ENCODE measurements around the gene SLC25A17.
"Not testable (repeated sequence)": the region's sequence is repeated elsewhere in the genome, so short reads cannot be mapped to it uniquely, and the experiment has no call there.

The SLC25A17 gene

DNA sequence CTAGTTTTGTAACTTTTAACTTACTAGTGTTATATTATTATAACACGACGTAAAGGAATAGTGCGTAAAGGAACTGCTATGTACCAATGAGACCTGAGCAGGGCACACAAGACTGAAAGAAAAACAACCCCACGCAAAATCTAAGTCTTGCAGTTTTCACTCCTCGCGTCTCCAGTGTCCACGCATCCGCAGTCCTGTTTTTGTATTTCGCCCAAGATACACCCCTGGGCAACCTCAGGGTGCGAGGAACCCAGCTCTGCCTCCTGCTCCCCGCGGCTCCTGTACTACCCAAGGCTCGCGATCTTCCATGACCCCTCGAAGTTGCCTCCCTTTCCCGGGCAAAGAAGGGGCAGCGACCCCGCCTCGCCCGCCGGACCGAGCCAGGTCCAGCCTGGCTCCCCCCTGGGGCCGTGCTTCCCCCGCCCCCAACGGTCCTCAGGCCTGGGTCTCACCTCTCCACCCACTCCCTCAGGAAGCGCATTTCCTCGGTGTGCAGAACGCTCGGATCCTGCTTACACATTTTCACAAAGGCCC, 36.9 kb upstream of the SLC25A17 start:
- H3K27ac ChIP-seq = peak overlapping the region; percentile 99
- H3K36me3 ChIP-seq (ENCODE audit: insufficient read depth, low read length) = peaks cover 26% of the 10 kb centered on the region
- TF ChIP-seq FOXP2 (optimal IDR thresholded peaks at IDR 0.05; ENCODE audit: control extremely low read depth, extremely low read length, insufficient read depth) = no peak
- peak; percentile 27; the same call in 1 of the 2 replicates for TF ChIP-seq POLR2AphosphoS5 (IDR thresholded peaks at IDR 0.05; ENCODE audit: borderline replicate concordance, low read depth, low read length)
- H3K9me3 ChIP-seq (ENCODE audit: low read depth, low read length) = no peaks in the 10 kb centered on the region
- H3K4me3 ChIP-seq = peak overlapping the region; percentile 92
- peak overlapping the region; percentile 96 for H3K9ac ChIP-seq (ENCODE audit: insufficient read length)
- DNase-seq (ENCODE audit: low read depth, low spot score) = no peak

DNA sequence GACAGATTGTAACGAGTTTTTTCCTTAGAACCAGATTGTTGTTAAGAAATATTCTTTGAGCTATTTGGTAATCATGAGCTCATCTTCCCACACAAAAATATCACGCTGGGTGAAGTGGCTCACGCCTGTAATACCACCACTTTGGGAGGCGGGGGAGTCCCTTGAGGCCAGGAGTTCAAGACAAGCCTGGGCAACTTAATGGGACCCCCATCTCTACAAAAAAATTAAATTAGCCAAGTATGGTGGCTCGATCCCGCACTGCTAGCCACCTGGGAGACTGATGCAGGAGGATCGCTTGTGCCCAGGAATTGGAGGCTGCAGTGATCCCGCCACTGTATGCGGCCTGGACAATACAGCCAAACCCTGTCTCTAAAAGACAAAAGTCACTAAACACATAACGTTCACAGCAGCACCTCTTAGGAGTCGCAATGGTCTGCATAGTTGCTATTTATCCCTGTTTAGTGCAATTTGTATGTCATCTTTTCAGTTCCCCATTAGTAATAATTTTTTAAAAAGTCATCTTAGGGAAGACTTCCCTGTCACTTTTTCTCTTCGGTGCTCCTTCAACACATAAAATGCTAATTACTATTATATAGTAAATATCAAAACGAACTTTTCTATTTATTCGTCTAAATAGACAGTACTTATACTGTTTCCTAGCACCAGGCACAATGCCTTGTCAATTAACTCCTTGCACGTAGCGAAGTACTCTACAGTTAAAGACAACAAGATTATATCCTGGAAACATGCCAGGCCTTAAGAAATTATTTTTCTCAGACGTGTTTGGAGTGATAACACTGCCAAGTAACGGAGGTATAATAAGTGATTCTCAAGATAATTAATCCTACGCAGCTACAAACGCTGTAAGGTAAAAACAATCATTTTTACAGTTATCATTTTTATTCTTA, 36.2 kb upstream of the SLC25A17 start:
- DNase-seq (ENCODE audit: low read depth, low spot score) = no peak
- H3K36me3 ChIP-seq (ENCODE audit: insufficient read depth, low read length) = peaks cover 26% of the 10 kb centered on the region

DNA sequence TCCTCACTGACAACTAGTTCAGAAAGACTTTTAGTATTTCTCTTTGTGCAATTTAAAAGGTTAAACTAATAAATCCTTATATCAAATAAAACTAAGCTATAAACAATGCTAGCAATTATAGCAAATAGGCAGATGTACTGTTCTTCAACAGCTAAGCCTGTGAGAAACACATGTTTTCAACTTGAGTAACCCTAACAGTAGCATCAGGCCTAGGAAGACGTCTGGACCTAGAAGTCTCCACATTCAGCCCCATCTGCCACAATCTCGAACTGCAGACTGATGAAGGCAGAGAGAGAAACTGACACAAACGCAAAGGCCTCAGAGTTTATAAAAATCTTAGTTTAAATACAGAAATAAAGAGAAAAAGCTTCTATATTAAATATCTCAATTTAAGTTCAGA, 34.8 kb upstream of the SLC25A17 start:
- no peak for DNase-seq (ENCODE audit: low read depth, low spot score)
- peak overlapping the region; percentile 78 for H3K27ac ChIP-seq
- peak overlapping the region; percentile 92 for H3K4me3 ChIP-seq
- no peak for TF ChIP-seq FOXP2 (optimal IDR thresholded peaks at IDR 0.05; ENCODE audit: control extremely low read depth, extremely low read length, insufficient read depth)
- H3K36me3 ChIP-seq (ENCODE audit: insufficient read depth, low read length) = peaks cover 39% of the 10 kb centered on the region
- no peaks in the 10 kb centered on the region for H3K9me3 ChIP-seq (ENCODE audit: low read depth, low read length)
- peak overlapping the region; percentile 96 for H3K9ac ChIP-seq (ENCODE audit: insufficient read length)

More for the DNA sequence above, 36.2 kb upstream of the SLC25A17 start:
- peak overlapping the region; percentile 96 for H3K9ac ChIP-seq (ENCODE audit: insufficient read length)
- TF ChIP-seq FOXP2 (optimal IDR thresholded peaks at IDR 0.05; ENCODE audit: control extremely low read depth, extremely low read length, insufficient read depth) (no peak), POLR2AphosphoS5 (IDR thresholded peaks at IDR 0.05; ENCODE audit: borderline replicate concordance, low read depth, low read length) (no peak), EZH2 (IDR thresholded peaks at IDR 0.05) (no peak)
- peak overlapping the region; percentile 92 for H3K4me3 ChIP-seq
- peak overlapping the region; percentile 99 for H3K27ac ChIP-seq
- H3K9me3 ChIP-seq (ENCODE audit: low read depth, low read length) = no peaks in the 10 kb centered on the region

- no peak for DNase-seq (ENCODE audit: low read depth, low spot score)
- peaks cover 45% of the 10 kb centered on the region for H3K36me3 ChIP-seq (ENCODE audit: insufficient read depth, low read length)
- no peaks in the 10 kb centered on the region for H3K9me3 ChIP-seq (ENCODE audit: low read depth, low read length)
- no peak for TF ChIP-seq EZH2 (IDR thresholded peaks at IDR 0.05)
- no peak for TF ChIP-seq FOXP2 (optimal IDR thresholded peaks at IDR 0.05; ENCODE audit: control extremely low read depth, extremely low read length, insufficient read depth)
- TF ChIP-seq POLR2AphosphoS5 (IDR thresholded peaks at IDR 0.05; ENCODE audit: borderline replicate concordance, low read depth, low read length) = no peak
- peak overlapping the region; percentile 96 for H3K9ac ChIP-seq (ENCODE audit: insufficient read length)
- H3K27ac ChIP-seq = peak overlapping the region; percentile 78
- peak overlapping the region; percentile 92 for H3K4me3 ChIP-seq
Observed at GRCh38 chr22:40853333-40853732, 34.2 kb upstream of the SLC25A17 start.

- not testable (repeated sequence) for DNase-seq (ENCODE audit: low read depth, low spot score); H3K4me3 ChIP-seq; H3K9me3 ChIP-seq (ENCODE audit: low read depth, low read length); H3K27ac ChIP-seq; H3K9ac ChIP-seq (ENCODE audit: insufficient read length)
- H3K36me3 ChIP-seq (ENCODE audit: insufficient read depth, low read length) = peaks cover 96% of the 10 kb centered on the region
Observed at GRCh38 chr22:40845816-40846215, 26.7 kb upstream of the SLC25A17 start.

DNA sequence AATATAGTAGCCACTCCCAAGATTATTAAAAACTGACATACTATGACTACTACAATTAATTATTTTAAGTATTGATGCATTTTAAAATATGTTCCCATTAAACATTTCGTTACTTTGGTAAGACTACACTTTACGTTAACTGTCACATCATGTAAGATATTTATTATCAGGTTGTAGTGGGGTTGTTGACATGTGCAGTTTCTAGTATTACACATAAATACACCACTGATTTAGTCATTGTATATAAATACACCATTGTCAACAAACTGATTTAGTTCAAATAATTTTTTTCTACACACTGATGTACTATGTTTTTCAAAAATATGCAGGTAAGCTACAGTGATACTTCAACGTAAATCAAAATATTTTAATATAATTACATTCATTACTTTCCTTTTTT, 25.8 kb upstream of the SLC25A17 start:
- Histone ChIP-seq H3K36me3 (ENCODE audit: insufficient read depth, low read length) (peaks cover 96% of the 10 kb centered on the region), H3K4me3 (no peak overlapping the region), H3K9ac (ENCODE audit: insufficient read length) (no peak overlapping the region), H3K9me3 (ENCODE audit: low read depth, low read length) (no peaks in the 10 kb centered on the region), H3K27ac (peak overlapping the region; percentile 55)
- TF ChIP-seq EZH2 (IDR thresholded peaks at IDR 0.05) (no peak), POLR2AphosphoS5 (IDR thresholded peaks at IDR 0.05; ENCODE audit: borderline replicate concordance, low read depth, low read length) (no peak), FOXP2 (optimal IDR thresholded peaks at IDR 0.05; ENCODE audit: control extremely low read depth, extremely low read length, insufficient read depth) (no peak)
- DNase-seq (ENCODE audit: low read depth, low spot score) = no peak

DNA sequence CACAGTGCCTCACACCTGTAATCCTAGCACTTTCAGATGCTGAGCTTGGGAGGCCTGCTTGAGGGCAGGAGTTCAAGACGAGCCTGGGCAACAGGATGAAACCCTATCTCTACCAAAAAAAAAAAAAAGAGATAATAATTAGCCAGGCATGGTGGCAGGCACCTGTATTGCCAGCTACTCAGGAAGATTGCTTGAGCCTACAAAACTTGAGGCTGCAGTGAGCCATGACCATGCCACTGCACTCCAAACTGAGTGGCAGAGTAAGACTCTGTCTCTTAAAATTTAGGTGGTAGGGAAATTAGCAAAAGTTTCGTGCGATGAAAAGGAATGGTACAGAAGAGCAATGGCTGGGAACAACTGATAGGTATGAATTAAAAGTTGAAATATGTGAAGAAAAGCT, 19.3 kb upstream of the SLC25A17 start:
- Histone ChIP-seq H3K36me3 (ENCODE audit: insufficient read depth, low read length) (peaks cover 89% of the 10 kb centered on the region), H3K9ac (ENCODE audit: insufficient read length) (no peak overlapping the region), H3K4me3 (no peak overlapping the region), H3K27ac (no peak overlapping the region), H3K9me3 (ENCODE audit: low read depth, low read length) (no peaks in the 10 kb centered on the region)
- DNase-seq (ENCODE audit: low read depth, low spot score) = no peak
- TF ChIP-seq POLR2AphosphoS5 (IDR thresholded peaks at IDR 0.05; ENCODE audit: borderline replicate concordance, low read depth, low read length) (no peak), EZH2 (IDR thresholded peaks at IDR 0.05) (no peak), FOXP2 (optimal IDR thresholded peaks at IDR 0.05; ENCODE audit: control extremely low read depth, extremely low read length, insufficient read depth) (no peak)

GRCh38 chr22:40834619-40835018, 15.5 kb upstream of the SLC25A17 start:
- peak overlapping the region; percentile 58 for H3K27ac ChIP-seq
- peak overlapping the region; percentile 2 for H3K9ac ChIP-seq (ENCODE audit: insufficient read length)
- DNase-seq (ENCODE audit: low read depth, low spot score) = no peak
- TF ChIP-seq FOXP2 (optimal IDR thresholded peaks at IDR 0.05; ENCODE audit: control extremely low read depth, extremely low read length, insufficient read depth) (no peak), EZH2 (IDR thresholded peaks at IDR 0.05) (no peak), POLR2AphosphoS5 (IDR thresholded peaks at IDR 0.05; ENCODE audit: borderline replicate concordance, low read depth, low read length) (no peak)
- 0 out of 2 replicates have a peak overlapping the region, but pooled peaks have one; percentile 2 for H3K4me3 ChIP-seq
- H3K9me3 ChIP-seq (ENCODE audit: low read depth, low read length) = no peaks in the 10 kb centered on the region
- peaks cover 90% of the 10 kb centered on the region for H3K36me3 ChIP-seq (ENCODE audit: insufficient read depth, low read length)

Measured in SK-N-MC (cell line).